Muscle of leg (tissue), 11 donors: ENCODE results near the gene TGFBR2. TPM values are rescaled to one million over a fixed set of nuclear protein-coding genes. Genes with fewer than 3 reads are reported as not detected.

Source experiments
- DNase-seq: peaks from one replicate; pipeline ENCODE4 v3.0.0; 2013
- H3K27ac ChIP-seq: one replicate; pipeline ENCODE4 v1.5.1; 2013; ENCODE audit warnings: mild to moderate bottlenecking, low read length, control low read depth
- H3K27me3 ChIP-seq: one replicate; pipeline ENCODE4 v1.6.1; 2013; ENCODE audit warnings: low read length; ENCODE audit not compliant: control insufficient read depth, insufficient read depth
- H3K36me3 ChIP-seq: one replicate; pipeline ENCODE4 v1.6.1; 2013; ENCODE audit warnings: low read length; ENCODE audit not compliant: control insufficient read depth, insufficient read depth
- H3K4me1 ChIP-seq: one replicate; pipeline ENCODE4 v1.6.1; 2013; ENCODE audit warnings: low read length; ENCODE audit not compliant: control insufficient read depth, insufficient read depth
- H3K4me3 ChIP-seq: one replicate; pipeline ENCODE4 v1.5.1; 2013; ENCODE audit warnings: low read length, control low read depth
- H3K9me3 ChIP-seq: replicated peaks from 2 replicates; pipeline ENCODE4 v1.6.1; 2013; ENCODE audit warnings: low read depth, low read length; ENCODE audit not compliant: control insufficient read depth
- WGBS: methylation state at CpG from one replicate; pipeline ENCODE4 v1.1.5; 2013; ENCODE audit warnings: missing lambda C conversion rate; ENCODE audit not compliant: insufficient coverage; 5-methylcytosine and 5-hydroxymethylcytosine counted together
- polyA plus RNA-seq, 8 donors: library from polyadenylated mRNA; unstranded; fragments of 120-200 nt; gene quantifications; one replicate each; pipeline versions ENCODE4 v1.2.1 to v1.2.3, GENCODE V29; 2013; ENCODE audit warnings: inconsistent platforms in 1 of 8, low replicate concordance in 1 of 8; ENCODE audit not compliant: insufficient read length in 8 of 8, insufficient read depth in 1 of 8
- total RNA-seq: library from RNA; stranded (reverse); fragments of 120-200 nt; gene quantifications from one replicate; pipeline ENCODE4 v1.2.4, GENCODE V29; 2013

Gene TGFBR2
- total and polyA plus RNA-seq, 9 donors, result 47.7 to 110 (median 68.6) TPM

GRCh38 chr3:30730967-30731366 is 124.6 kb downstream of the TGFBR2 start:
- no peak for DNase-seq
- Histone ChIP-seq H3K9me3 (peaks cover 2% of the 10 kb centered on the region), H3K27ac (no peak overlapping the region), H3K4me1 (peaks cover 7% of the 10 kb centered on the region), H3K27me3 (no peaks in the 10 kb centered on the region), H3K36me3 (peaks cover 2% of the 10 kb centered on the region), H3K4me3 (no peak overlapping the region)
- 87% methylated on average over 3 of the region's 3 CpGs for WGBS

GRCh38 chr3:30733209-30733608 is 126.8 kb downstream of the TGFBR2 start:
- Histone ChIP-seq H3K4me3 (no peak overlapping the region), H3K4me1 (peaks cover 7% of the 10 kb centered on the region), H3K27ac (no peak overlapping the region), H3K27me3 (no peaks in the 10 kb centered on the region), H3K36me3 (no peaks in the 10 kb centered on the region), H3K9me3 (peaks cover 2% of the 10 kb centered on the region)
- DNase-seq, result peak; percentile 64
- no CpG with 5 or more reads among the region's 1 CpG for WGBS

- Histone ChIP-seq H3K9me3 (peaks cover 2% of the 10 kb centered on the region), H3K4me1 (peaks cover 7% of the 10 kb centered on the region), H3K36me3 (no peaks in the 10 kb centered on the region), H3K4me3 (no peak overlapping the region), H3K27me3 (no peaks in the 10 kb centered on the region), H3K27ac (peak overlapping the region; percentile 31)
- WGBS, result 38% methylated on average over 1 of the region's 2 CpGs
- no peak for DNase-seq
Measured at GRCh38 chr3:30733696-30734095, 127.3 kb downstream of the TGFBR2 start.

- no peak for DNase-seq
- WGBS, result 60% methylated on average over 1 of the region's 3 CpGs
- Histone ChIP-seq H3K4me1 (peaks cover 4% of the 10 kb centered on the region), H3K27ac (no peak overlapping the region), H3K36me3 (no peaks in the 10 kb centered on the region), H3K9me3 (peaks cover 2% of the 10 kb centered on the region), H3K27me3 (no peaks in the 10 kb centered on the region), H3K4me3 (no peak overlapping the region)
Measured at GRCh38 chr3:30737743-30738499, 131.5 kb downstream of the TGFBR2 start.

GRCh38 chr3:30738605-30739004 is 132.2 kb downstream of the TGFBR2 start:
- DNase-seq, result no peak
- Histone ChIP-seq H3K4me3 (no peak overlapping the region), H3K9me3 (peaks cover 2% of the 10 kb centered on the region), H3K4me1 (peaks cover 3% of the 10 kb centered on the region), H3K27me3 (no peaks in the 10 kb centered on the region), H3K27ac (no peak overlapping the region), H3K36me3 (no peaks in the 10 kb centered on the region)
- WGBS, result no CpG with 5 or more reads among the region's 3 CpGs

- H3K4me1 ChIP-seq, result no peaks in the 10 kb centered on the region
- H3K36me3 ChIP-seq, result no peaks in the 10 kb centered on the region
- 33% methylated on average over 1 of the region's 2 CpGs for WGBS
- H3K4me3 ChIP-seq, result no peak overlapping the region
- H3K27ac ChIP-seq, result no peak overlapping the region
- H3K27me3 ChIP-seq, result no peaks in the 10 kb centered on the region
- DNase-seq, result peak; percentile 62
- H3K9me3 ChIP-seq, result no peaks in the 10 kb centered on the region
Measured at GRCh38 chr3:30741889-30742288, 135.5 kb downstream of the TGFBR2 start.

- H3K36me3 ChIP-seq, result no peaks in the 10 kb centered on the region
- H3K27me3 ChIP-seq, result no peaks in the 10 kb centered on the region
- no peak overlapping the region for H3K27ac ChIP-seq
- peak; percentile 32 for DNase-seq
- H3K4me3 ChIP-seq, result no peak overlapping the region
- H3K9me3 ChIP-seq, result no peaks in the 10 kb centered on the region
- H3K4me1 ChIP-seq, result no peaks in the 10 kb centered on the region
- no CpG with 5 or more reads among the region's 4 CpGs for WGBS
Measured at GRCh38 chr3:30742796-30743619, 136.6 kb downstream of the TGFBR2 start.
